ENCODE measurements around the gene FAF1. TPM values are rescaled to one million over a fixed set of nuclear protein-coding genes. Genes with fewer than 3 reads are reported as not detected.

Gene FAF1
- total RNA-seq, 1 experiment from 2014 or later, result 112 TPM

GRCh38 chr1:50527249-50527986 lies 432.6 kb downstream of the FAF1 start:
- Histone ChIP-seq H3K4me1 (ENCODE audit: low read length) (no peaks in the 10 kb centered on the region), H3K27ac (ENCODE audit: low read length) (no peak overlapping the region), H2AFZ (ENCODE audit: low read length) (no peak overlapping the region), H3K27me3 (ENCODE audit: low read length) (no peaks in the 10 kb centered on the region), H4K20me1 (ENCODE audit: insufficient read depth, low read depth, low read length) (no peaks in the 10 kb centered on the region), H3K36me3 (ENCODE audit: insufficient read depth, low read length) (0 out of 2 replicates have a peak, but pooled peaks cover 10% of the 10 kb centered on the region), H3K9me3 (ENCODE audit: low read length) (no peaks in the 10 kb centered on the region; the same call in 1 of the 2 replicates), H3K4me3 (ENCODE audit: low read length) (no peak overlapping the region), H3K79me2 (ENCODE audit: low read length) (no peaks in the 10 kb centered on the region), H3K9ac (ENCODE audit: low read length) (no peak overlapping the region), H3K9me2 (replicated peaks; ENCODE audit: insufficient read depth, low read length) (no peaks in the 10 kb centered on the region), H3K4me2 (ENCODE audit: low read depth, low read length, poor library complexity, severe bottlenecking) (no peak overlapping the region)
- no peak for DNase-seq

GRCh38 chr1:50526431-50526830 lies 433.6 kb downstream of the FAF1 start:
- no peak overlapping the region for H3K4me3 ChIP-seq (ENCODE audit: low read length)
- no peaks in the 10 kb centered on the region for H3K9me2 ChIP-seq (replicated peaks; ENCODE audit: insufficient read depth, low read length)
- H3K4me1 ChIP-seq (ENCODE audit: low read length), result no peaks in the 10 kb centered on the region
- no peak overlapping the region for H2AFZ ChIP-seq (ENCODE audit: low read length)
- no peak overlapping the region for H3K27ac ChIP-seq (ENCODE audit: low read length)
- H3K27me3 ChIP-seq (ENCODE audit: low read length), result no peaks in the 10 kb centered on the region
- H3K4me2 ChIP-seq (ENCODE audit: low read depth, low read length, poor library complexity, severe bottlenecking), result no peak overlapping the region
- H3K9me3 ChIP-seq (ENCODE audit: low read length), result no peaks in the 10 kb centered on the region; the same call in 1 of the 2 replicates
- H3K79me2 ChIP-seq (ENCODE audit: low read length), result no peaks in the 10 kb centered on the region
- no peaks in the 10 kb centered on the region for H4K20me1 ChIP-seq (ENCODE audit: insufficient read depth, low read depth, low read length)
- no peak for DNase-seq
- no peak overlapping the region for H3K9ac ChIP-seq (ENCODE audit: low read length)
- H3K36me3 ChIP-seq (ENCODE audit: insufficient read depth, low read length), result 0 out of 2 replicates have a peak, but pooled peaks cover 10% of the 10 kb centered on the region

DNA sequence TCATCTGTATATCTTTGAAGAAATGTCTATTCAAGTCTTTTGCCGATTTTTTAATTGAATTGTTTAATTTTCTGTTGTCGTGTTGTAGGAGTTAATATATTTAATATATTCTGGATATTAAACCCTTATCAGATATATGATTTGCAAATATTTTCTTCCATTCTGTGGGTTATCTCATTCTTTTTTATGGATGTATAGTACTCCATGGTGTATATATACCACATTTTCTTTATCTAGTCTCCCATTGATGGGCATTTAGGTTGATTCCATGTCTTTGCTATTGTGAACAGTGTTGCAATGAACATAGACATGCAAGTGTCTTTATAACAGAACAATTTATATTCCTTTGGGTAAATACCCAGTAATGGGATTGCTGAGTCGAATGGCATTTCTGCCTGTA lies 436.5 kb downstream of the FAF1 start:
- no peaks in the 10 kb centered on the region for H3K79me2 ChIP-seq (ENCODE audit: low read length)
- H3K27ac ChIP-seq (ENCODE audit: low read length), result no peak overlapping the region

DNA sequence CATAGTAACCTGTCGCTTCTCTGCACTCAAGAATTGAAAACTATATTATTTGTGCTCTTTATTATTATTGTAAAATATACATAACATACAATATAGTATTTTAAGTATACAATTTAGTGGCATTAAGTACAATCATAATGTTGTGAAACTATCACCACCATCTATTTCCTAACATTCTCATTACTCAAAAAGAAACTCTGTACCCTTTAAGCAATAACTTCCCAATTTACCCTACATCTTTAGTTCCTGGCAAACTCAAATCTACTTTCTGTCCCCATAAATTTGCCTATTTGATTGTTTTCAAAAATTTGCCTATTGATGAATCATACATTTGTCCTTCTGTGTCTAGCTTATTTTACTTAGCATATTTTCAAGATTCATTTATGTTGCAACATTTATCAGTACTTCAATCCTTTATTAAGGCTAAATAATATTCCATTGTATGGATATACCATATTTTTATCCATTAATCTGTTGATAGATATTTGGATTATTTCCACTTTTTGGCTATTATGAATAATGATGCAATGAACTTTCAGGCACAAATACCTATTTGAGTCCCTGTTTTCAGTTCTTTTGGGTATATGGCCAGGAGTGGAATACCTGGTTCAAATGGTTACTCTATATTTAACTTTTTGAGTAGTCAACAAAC lies 437.2 kb downstream of the FAF1 start:
- Histone ChIP-seq H3K9ac (ENCODE audit: low read length) (no peak overlapping the region), H3K36me3 (ENCODE audit: insufficient read depth, low read length) (0 out of 2 replicates have a peak, but pooled peaks cover 10% of the 10 kb centered on the region), H3K4me1 (ENCODE audit: low read length) (peaks cover 2% of the 10 kb centered on the region; the same call in 1 of the 2 replicates), H4K20me1 (ENCODE audit: insufficient read depth, low read depth, low read length) (no peaks in the 10 kb centered on the region), H3K4me2 (ENCODE audit: low read depth, low read length, poor library complexity, severe bottlenecking) (no peak overlapping the region), H3K79me2 (ENCODE audit: low read length) (no peaks in the 10 kb centered on the region), H3K9me3 (ENCODE audit: low read length) (no peaks in the 10 kb centered on the region; the same call in 1 of the 2 replicates), H3K27me3 (ENCODE audit: low read length) (no peaks in the 10 kb centered on the region), H3K4me3 (ENCODE audit: low read length) (no peak overlapping the region), H3K9me2 (replicated peaks; ENCODE audit: insufficient read depth, low read length) (no peaks in the 10 kb centered on the region), H3K27ac (ENCODE audit: low read length) (no peak overlapping the region), H2AFZ (ENCODE audit: low read length) (no peak overlapping the region)
- DNase-seq, result no peak

More for the DNA sequence above, 436.5 kb downstream of the FAF1 start:
- Histone ChIP-seq H2AFZ (ENCODE audit: low read length) (no peak overlapping the region), H3K9me2 (replicated peaks; ENCODE audit: insufficient read depth, low read length) (no peaks in the 10 kb centered on the region), H3K4me1 (ENCODE audit: low read length) (no peaks in the 10 kb centered on the region), H3K36me3 (ENCODE audit: insufficient read depth, low read length) (0 out of 2 replicates have a peak, but pooled peaks cover 10% of the 10 kb centered on the region), H3K9ac (ENCODE audit: low read length) (no peak overlapping the region), H4K20me1 (ENCODE audit: insufficient read depth, low read depth, low read length) (no peaks in the 10 kb centered on the region), H3K4me2 (ENCODE audit: low read depth, low read length, poor library complexity, severe bottlenecking) (no peak overlapping the region), H3K4me3 (ENCODE audit: low read length) (no peak overlapping the region), H3K9me3 (ENCODE audit: low read length) (no peaks in the 10 kb centered on the region; the same call in 1 of the 2 replicates), H3K27me3 (ENCODE audit: low read length) (no peaks in the 10 kb centered on the region)
- DNase-seq, result no peak

DNA sequence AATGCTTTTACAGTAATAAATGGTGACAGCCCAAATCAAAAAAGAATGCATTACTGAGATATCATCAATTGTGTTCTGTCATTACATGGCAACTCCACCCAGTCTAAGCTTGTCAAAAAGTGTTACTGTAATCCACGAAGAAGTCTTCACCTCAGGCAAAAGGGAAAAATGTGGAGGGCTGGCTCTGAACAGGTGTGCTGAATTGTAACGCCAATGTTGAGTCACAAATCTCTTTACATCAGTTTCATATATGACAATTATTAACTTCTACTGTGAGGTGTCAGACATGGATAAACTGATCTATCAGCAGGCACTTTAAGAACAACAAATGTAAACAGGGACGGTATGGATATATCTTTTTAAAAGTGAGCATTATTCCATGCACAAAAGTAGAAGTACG lies 438.4 kb downstream of the FAF1 start:
- Histone ChIP-seq H4K20me1 (ENCODE audit: insufficient read depth, low read depth, low read length) (no peaks in the 10 kb centered on the region), H2AFZ (ENCODE audit: low read length) (no peak overlapping the region), H3K36me3 (ENCODE audit: insufficient read depth, low read length) (0 out of 2 replicates have a peak, but pooled peaks cover 10% of the 10 kb centered on the region), H3K27me3 (ENCODE audit: low read length) (no peaks in the 10 kb centered on the region), H3K4me1 (ENCODE audit: low read length) (peaks cover 7% of the 10 kb centered on the region; the same call in 1 of the 2 replicates), H3K79me2 (ENCODE audit: low read length) (no peaks in the 10 kb centered on the region), H3K9ac (ENCODE audit: low read length) (no peak overlapping the region), H3K27ac (ENCODE audit: low read length) (no peak overlapping the region), H3K9me2 (replicated peaks; ENCODE audit: insufficient read depth, low read length) (no peaks in the 10 kb centered on the region), H3K9me3 (ENCODE audit: low read length) (no peaks in the 10 kb centered on the region; the same call in 1 of the 2 replicates), H3K4me2 (ENCODE audit: low read depth, low read length, poor library complexity, severe bottlenecking) (no peak overlapping the region), H3K4me3 (ENCODE audit: low read length) (no peak overlapping the region)
- no peak for DNase-seq

GRCh38 chr1:50517488-50517887 lies 442.6 kb downstream of the FAF1 start:
- Histone ChIP-seq H3K4me2 (ENCODE audit: low read depth, low read length, poor library complexity, severe bottlenecking) (no peak overlapping the region), H3K27me3 (ENCODE audit: low read length) (no peaks in the 10 kb centered on the region), H3K4me3 (ENCODE audit: low read length) (no peak overlapping the region), H4K20me1 (ENCODE audit: insufficient read depth, low read depth, low read length) (no peaks in the 10 kb centered on the region), H3K9me3 (ENCODE audit: low read length) (no peaks in the 10 kb centered on the region), H3K9ac (ENCODE audit: low read length) (no peak overlapping the region), H3K79me2 (ENCODE audit: low read length) (no peaks in the 10 kb centered on the region), H3K27ac (ENCODE audit: low read length) (no peak overlapping the region), H3K4me1 (ENCODE audit: low read length) (peaks cover 7% of the 10 kb centered on the region; the same call in 1 of the 2 replicates), H2AFZ (ENCODE audit: low read length) (no peak overlapping the region), H3K9me2 (replicated peaks; ENCODE audit: insufficient read depth, low read length) (no peaks in the 10 kb centered on the region), H3K36me3 (ENCODE audit: insufficient read depth, low read length) (no peaks in the 10 kb centered on the region)
- DNase-seq, result no peak

DNA sequence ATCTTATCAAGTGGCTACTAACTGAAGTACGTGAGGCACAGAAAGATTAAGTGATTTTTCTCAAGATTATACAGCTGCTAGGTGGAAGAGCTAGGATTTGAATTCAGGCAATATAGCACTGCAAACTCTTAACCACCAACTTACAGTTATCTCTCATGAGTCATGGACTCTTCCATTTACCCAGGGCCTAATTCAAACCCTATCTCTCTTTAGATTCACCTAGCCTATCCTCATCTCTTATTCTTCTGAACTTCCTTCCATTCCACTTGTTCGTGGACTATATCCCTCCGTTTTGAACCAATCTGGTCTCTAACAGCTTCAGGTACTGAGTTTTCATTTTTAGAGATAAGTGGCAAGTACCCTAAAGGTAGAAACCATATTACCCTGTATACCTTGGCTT lies 444.0 kb downstream of the FAF1 start:
- no peaks in the 10 kb centered on the region for H3K27me3 ChIP-seq (ENCODE audit: low read length)
- no peaks in the 10 kb centered on the region for H3K9me2 ChIP-seq (replicated peaks; ENCODE audit: insufficient read depth, low read length)
- H3K9me3 ChIP-seq (ENCODE audit: low read length), result no peaks in the 10 kb centered on the region
- H3K4me3 ChIP-seq (ENCODE audit: low read length), result no peak overlapping the region
- no peaks in the 10 kb centered on the region for H3K79me2 ChIP-seq (ENCODE audit: low read length)
- H3K36me3 ChIP-seq (ENCODE audit: insufficient read depth, low read length), result no peaks in the 10 kb centered on the region
- DNase-seq, result no peak
- no peak overlapping the region for H3K27ac ChIP-seq (ENCODE audit: low read length)
- H3K4me1 ChIP-seq (ENCODE audit: low read length), result peaks cover 7% of the 10 kb centered on the region; the same call in 1 of the 2 replicates
- H3K9ac ChIP-seq (ENCODE audit: low read length), result no peak overlapping the region
- no peak overlapping the region for H3K4me2 ChIP-seq (ENCODE audit: low read depth, low read length, poor library complexity, severe bottlenecking)
- H2AFZ ChIP-seq (ENCODE audit: low read length), result no peak overlapping the region
- H4K20me1 ChIP-seq (ENCODE audit: insufficient read depth, low read depth, low read length), result no peaks in the 10 kb centered on the region

DNA sequence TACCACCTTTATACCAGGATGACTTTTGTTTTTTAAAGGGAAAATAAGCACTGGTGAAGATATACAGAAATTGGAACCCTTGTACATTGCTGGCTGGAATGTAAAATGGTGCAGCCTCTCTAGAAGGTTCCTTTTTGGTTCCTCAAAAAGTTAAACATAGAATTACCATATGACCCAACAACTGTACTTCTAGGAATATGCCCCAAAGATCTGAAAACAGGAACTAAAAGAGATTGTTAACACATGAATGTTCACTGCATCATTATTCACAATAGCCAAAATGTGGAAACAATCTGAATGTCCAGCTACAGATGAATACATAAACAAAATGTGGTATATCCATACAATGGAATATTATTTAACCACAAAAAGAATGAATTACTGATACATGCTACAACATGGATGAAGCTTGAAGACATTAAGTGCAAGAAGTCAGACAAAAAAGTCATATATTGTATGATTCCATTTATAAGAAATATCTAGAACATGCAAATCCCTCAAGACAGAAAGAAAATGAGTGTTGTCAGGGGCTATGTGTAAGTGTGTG lies 452.0 kb downstream of the FAF1 start:
- Histone ChIP-seq H4K20me1 (ENCODE audit: insufficient read depth, low read depth, low read length) (no peaks in the 10 kb centered on the region), H3K79me2 (ENCODE audit: low read length) (no peaks in the 10 kb centered on the region), H3K9me3 (ENCODE audit: low read length) (peaks cover 5% of the 10 kb centered on the region; the same call in 1 of the 2 replicates), H3K4me3 (ENCODE audit: low read length) (no peak overlapping the region), H3K9ac (ENCODE audit: low read length) (no peak overlapping the region), H2AFZ (ENCODE audit: low read length) (no peak overlapping the region), H3K9me2 (replicated peaks; ENCODE audit: insufficient read depth, low read length) (no peaks in the 10 kb centered on the region), H3K4me2 (ENCODE audit: low read depth, low read length, poor library complexity, severe bottlenecking) (no peak overlapping the region), H3K27me3 (ENCODE audit: low read length) (no peaks in the 10 kb centered on the region), H3K36me3 (ENCODE audit: insufficient read depth, low read length) (no peaks in the 10 kb centered on the region), H3K4me1 (ENCODE audit: low read length) (peaks cover 1% of the 10 kb centered on the region), H3K27ac (ENCODE audit: low read length) (no peak overlapping the region)
- DNase-seq, result no peak

Measured in Karpas-422 (cell line).